ENCODE measurements around the gene AMZ1.

AMZ1 gene

DNA sequence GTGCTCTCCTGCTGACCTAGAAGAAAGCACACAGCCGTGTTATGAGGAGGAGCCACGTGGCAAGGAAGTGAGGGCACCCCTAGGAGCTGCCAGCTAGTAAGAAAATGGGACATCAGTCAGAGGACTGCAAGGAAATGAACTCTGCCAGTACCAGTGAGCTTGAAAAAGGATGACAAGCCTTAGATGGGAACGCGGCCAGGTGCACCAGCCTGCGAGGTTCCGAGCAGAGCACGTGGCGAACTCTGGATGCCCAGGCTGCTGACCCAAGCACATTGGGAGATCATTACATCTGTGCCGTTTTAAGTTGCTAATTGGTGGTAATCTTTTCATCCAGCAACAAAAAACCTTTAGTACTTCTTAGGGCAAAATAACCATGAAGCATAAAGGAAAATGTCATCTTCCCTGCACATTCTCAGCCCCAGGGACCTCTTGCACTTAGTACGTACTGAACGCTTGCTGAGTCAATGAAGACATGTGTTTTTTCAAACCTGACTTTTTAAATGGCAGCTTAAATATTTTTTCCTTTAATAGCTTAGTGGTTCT is 69.4 kb downstream of the AMZ1 start:
- no peak for DNase-seq

DNA sequence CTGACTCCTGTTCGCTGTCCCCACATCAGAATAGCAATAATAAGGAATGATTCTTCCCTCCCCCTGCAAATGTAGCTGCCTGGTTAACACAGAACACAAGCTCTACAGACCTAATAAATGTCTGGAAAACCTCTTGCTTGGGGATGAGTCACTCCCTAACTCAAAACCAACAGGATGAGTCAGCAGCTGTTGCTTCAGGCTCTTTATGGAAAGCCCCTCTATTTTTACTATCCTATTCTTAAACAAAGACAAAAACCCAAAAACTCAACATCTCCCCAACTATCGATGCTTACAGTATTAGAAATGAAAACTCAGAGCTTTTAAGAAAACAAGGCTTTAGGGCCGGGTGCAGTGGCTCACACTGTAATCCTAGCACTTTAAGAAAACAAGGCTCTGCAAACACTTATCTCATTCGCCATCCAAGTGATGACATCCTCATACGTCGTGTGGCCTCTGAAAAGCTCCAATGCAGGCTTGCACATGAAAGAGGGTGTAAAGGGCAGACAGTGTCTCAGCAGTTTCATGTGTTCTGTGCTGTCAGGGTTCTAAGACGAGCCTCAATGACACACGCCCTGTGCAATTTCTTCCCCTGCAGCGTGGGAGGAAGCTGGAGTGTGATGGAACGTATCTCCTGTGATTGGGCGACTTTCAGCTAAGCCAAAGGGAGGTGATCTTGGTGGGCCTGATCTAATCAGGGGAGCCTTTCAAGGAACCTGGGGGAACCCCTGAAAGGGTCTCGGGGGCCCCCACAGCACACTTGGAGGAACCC is 70.1 kb downstream of the AMZ1 start:
- DNase-seq, result peak; percentile 24

DNA sequence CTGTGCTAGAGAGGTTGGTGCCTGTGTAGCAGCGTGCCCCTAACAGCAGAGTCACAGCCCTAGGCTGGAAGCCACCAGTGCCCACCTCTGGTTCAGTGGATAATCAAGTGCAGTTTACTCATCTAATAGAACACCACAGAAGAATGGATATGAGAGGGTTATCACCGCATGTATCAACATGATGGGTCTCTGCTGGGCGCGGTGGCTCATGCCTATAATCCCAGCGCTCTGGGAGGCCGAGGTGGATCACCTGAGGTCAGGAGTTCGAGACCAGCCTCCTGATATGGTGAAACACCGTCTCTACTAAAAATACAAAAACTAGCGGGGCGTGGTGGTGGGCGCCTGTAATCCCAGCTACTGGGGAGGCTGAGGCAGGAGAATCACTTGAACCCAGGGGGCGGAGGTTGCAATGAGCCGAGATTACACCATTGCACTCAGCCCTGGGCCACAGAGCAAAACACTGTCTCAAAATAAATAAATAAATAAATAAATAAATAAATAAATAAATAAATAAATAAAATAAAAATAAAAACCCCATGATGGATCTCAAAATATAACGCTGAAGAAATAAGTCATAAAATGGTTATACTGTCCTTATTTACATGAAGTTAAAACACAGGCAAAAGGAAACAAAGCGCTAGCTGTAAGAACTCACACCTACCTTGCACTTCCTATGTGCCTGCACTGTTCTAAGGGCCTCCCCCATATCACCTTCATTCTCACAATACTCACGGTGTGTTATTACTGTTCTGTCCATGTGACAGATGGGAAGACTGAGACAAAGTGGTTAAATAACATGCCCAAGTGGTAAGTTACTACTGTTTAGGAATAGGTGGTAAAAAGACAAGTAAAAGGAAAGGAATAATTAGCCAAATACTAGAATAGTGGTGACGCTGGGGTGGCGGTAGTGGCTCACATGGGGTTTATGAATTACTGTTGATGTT is 70.9 kb downstream of the AMZ1 start:
- no peak for DNase-seq

DNA sequence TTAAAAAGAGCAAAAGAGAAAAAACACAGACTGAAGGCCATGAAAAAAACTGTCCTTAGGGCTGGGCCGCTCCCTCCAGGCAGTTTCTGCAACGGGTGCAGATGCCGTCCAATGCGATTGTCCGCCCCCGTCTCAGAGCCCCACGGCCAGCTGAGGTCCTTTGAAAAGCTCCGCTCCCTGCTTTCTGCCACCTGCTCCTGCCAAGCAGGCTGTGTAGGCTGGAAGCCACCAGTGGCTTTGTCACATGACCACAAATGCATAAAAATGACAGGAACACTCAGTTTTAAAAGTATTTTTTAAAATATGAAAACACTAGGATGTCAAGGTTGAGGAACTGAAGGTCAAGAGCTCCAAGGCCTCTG is 71.7 kb downstream of the AMZ1 start:
- DNase-seq, result no peak

DNA sequence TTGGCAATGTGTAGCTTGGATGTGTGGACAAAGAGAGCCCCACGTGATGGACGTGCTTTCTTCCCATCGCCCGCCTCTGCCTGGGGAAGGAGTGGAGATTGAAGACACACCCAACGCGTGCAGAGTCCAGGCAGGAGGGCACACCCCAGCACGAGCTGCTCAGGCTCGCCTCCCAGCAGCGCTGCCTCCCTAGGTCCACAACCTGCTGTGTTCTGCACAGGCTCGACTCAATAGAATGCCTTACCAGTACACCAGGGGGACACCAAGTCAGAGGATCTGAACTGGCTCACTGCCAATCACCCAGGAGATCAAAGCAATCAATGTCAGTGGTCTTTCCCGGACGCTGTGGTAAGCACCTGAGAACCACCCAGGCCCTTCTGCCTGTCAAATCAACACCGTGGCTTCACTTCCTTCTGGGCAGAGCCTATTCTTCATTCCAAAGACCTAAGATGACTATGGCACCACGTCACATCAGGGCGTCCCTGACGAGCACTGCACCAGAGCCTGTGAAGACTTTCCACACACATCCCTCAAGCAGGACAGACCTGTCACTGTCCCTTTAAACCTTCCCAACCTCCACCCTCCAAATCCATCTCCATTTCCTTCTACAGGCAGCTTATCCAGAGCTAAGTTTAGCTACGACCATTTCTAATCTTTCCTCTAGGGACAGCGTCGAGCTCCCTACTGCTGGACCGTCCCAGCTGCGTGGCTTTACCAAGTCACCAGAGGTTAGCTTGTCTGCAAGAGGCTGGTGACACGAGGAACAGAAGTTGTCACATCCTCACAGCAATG is 72.3 kb downstream of the AMZ1 start:
- no peak for DNase-seq

DNA sequence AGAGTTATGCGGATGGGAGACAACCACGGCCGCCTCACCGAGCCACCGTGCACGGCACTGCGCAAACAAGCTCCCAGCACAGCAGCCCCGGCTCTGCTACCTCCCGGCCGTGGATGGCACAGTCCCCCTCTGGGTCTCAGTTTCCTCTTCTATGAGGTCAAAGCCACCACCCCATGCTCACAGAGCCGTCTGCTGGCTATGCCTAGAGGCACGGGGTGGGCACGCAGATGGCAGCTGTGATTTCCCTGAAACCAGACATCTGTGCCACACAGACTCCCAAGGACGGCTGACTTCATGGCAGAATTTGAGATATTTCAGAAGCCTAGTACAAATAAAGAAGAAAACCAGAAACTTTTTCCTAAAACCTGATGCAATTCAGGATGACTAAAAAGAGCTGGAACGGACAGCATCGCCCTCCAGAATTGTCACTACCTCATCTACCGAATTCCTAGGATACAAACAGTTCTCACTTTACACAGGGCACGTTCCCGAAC is 73.2 kb downstream of the AMZ1 start:
- no peak for DNase-seq

DNA sequence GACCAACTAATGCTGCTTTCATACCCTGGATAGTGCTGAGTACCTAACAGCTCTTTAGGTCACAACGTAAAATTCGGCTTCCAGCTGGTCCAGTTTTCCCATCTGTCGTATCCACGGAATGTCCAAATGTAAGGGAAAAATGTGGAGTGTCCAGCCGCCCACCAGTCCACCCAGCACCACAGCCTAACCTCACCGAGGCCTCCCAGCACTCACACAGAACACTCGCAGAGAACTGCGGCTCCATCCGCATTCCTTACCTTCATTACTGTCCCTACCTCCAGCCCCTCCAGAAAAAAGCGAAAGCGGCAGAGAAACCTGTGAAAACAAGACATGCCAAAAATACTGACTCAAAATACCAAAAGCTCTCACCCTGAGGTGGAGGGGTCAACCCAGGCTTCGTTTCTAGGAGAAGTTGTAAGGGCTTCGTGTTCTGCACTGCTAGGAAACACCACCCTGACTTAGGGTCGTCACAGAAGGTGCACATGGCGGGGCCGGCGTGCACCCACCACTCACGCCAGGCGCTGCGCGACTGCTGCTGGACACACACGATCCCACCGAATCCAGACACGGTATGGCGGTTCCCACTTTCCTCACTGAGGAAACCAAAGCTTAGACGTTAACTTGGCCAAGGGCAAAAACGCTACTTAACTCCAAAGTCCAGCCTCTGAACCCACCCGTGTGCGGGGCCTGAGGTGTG is 73.9 kb downstream of the AMZ1 start:
- no peak for DNase-seq

DNA sequence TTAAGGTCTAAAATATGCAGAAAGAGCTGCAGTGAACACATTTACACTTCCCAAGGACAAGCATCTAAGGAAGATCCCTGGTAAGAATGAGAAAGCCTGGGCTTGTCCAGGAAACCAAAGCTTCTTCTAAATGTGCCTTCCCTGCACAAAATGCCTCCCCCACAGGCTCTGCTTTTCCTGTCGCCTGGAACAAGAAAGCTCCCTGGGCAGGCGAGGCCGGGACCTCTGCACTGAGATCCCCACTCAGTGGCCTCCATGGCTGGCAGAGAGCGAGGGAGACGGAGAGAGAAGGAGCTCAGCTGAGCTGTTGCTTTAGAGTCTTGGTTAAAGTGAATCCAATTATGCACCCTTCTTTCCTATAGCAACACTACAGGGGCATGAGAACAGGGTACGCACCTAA is 75.6 kb downstream of the AMZ1 start:
- no peak for DNase-seq

DNA sequence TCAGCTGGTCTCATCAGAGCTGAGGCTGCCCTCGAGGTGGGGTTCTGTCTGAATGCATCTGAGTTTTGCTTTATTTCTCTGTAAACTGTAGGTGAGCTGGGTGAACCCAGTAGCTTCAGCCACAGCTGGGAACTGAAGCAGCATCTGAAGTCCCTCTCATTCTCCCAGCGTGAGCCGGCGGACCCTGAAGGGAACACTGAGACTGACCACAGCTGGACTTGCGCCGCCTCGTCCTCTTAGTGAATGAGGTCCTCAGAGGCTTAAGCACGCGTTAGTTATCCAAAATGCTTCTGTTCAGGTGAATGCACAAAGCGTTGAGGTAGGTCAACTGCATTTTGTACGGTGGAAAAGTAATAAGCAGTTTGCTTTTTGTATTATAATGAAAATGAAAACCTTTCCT is 76.6 kb downstream of the AMZ1 start:
- DNase-seq, result no peak
